CMK (cell line): ENCODE data around the gene ADGRB3.
"Not testable (repeated sequence)": the region's sequence is repeated elsewhere in the genome, so short reads cannot be mapped to it uniquely, and the experiment has no call there.

ENCODE experiments used
- DNase-seq: peaks from one replicate; pipeline ENCODE4 v3.0.0-alpha.2; 2010; ENCODE audit warnings: low read depth

The ADGRB3 gene

GRCh38 chr6:68790128-68790527 is 155.0 kb downstream of the ADGRB3 start:
- DNase-seq: not testable (repeated sequence)

GRCh38 chr6:68814976-68815375 is 179.9 kb downstream of the ADGRB3 start:
- DNase-seq: not testable (repeated sequence)

DNA sequence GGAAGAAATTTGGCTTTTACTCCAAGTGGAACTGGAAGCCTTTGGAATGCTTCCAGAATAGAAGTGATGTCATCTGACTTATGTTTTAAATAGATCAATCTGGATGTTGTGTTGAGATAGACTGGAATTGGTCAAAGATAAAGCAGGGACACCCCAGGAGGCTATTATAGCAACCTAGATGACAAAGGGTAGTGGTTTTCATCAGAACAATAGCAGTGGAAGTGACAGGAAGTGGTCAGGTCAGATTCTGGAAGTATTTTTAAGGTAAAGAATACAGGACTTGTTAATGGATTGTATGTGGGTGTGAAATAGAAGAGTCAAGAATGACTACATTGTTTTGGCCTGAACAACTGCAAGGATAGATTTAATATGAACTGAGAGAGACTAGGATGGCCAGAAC is 191.4 kb downstream of the ADGRB3 start:
- DNase-seq: no peak

GRCh38 chr6:68834551-68834950 is 199.5 kb downstream of the ADGRB3 start:
- no peak for DNase-seq

GRCh38 chr6:68838571-68838970 is 203.5 kb downstream of the ADGRB3 start:
- DNase-seq: no peak

- DNase-seq: no peak
These were observed 217.7 kb downstream of the ADGRB3 start for GRCh38 chr6:68852791-68853190.

- DNase-seq: no peak
These were observed 224.2 kb downstream of the ADGRB3 start for GRCh38 chr6:68859233-68859632.

DNA sequence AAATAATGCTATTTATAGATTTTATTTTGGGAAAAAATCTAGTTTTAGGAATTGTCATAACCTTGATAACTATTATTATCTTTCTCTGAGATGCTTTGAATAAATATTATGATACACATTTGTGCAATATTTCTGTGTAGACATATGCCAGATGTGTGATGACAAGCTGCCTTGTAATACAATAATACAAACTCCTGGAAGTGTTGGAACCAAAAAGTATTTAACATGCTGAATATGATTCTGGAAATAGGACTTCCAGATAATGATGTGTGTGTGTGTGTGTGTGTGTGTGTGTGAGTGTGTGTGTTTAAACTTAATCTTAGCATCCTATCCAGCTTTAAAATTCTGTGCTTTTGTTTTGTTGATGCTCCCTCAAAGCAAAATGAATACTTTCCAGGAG is 233.6 kb downstream of the ADGRB3 start:
- DNase-seq: no peak

DNA sequence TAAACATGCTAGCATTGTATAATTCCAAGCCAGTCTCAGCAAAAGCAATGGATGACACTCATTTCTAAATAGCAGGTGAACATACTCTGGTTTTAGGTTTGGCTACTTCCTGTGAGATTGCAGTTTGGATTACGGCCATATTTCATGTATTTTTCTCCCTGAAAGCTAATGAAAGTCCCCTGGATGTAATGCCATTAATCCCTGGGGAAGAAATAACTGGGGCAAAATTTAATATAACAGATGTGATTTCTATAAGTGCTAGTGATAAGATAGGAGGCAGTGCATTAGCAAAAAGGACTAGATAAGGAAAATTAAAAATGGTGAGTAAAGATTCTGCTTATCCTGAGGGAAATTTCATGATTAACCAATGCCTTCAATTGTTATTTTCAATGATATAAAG is 238.2 kb downstream of the ADGRB3 start:
- no peak for DNase-seq

DNA sequence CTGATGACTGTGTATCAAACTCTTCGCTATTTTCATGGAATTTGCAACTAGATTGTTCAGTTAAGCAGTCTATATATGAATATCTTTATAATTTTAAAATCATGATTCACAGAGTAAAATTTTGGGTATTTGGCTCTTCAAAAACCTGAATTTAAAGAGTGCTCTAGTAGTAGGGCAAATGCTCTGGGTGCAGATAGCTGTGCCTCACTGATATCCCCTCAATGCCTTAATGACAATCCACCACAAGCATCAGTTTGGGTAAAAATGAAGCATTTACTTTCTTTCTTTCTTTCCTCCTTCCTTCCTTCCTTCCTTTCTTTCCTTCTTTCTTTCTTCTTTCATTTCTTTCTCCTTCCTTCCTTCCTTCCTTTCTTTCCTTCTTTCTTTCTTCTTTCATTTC is 239.7 kb downstream of the ADGRB3 start:
- no peak for DNase-seq

DNA sequence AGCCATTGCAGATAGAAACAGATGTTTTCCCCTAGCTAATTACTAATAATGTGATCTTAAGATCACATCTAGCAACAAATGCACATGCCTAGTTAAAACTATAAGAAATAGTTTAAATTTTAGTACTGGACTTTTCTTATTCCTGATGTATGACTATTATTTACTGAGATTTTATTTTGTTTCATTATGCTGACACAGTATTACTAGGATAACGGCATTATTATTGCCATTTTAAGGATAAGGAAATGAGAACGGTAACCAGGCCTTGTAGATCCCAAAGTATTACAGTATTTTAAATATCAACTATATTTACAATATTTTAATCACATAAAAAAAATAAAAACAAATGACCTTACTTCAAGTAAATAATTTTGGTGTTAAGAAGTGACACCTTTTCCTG is 240.3 kb downstream of the ADGRB3 start:
- no peak for DNase-seq

GRCh38 chr6:68876792-68877493 is 241.9 kb downstream of the ADGRB3 start:
- no peak for DNase-seq

DNA sequence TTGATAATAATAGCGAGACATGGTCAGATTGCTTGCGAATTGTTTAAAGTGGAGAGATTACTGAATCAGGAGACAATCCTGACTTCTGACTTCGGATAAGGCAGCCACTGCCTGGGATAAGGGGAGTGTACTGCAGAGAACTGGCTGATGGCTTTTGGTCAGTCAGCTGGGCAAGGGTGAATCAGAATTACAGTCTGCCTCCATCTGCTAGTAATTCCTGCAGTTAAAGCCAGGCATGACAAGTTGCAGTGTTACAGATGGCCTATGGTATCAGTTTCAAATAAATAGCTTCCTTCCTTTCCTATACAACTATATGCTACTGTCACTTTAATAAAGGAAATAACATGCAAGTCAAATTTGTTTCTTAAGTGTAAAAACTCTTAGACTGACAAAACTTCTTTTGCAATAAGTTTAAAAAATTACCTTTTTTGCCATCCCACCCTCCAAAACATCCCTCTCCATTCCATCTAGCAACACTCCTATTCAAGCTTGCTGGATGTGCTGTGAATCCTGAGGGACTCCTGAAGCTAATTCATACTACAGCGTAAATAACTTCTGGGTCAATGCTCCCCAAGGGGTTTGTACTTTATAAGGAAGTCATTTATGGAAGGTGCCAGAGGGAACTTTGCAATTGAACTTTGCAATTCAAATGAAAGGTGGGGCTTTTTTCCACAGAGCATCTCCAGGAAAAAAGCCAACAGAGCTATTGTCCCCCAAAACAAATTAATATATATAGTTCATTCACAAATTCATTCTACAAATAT is 245.2 kb downstream of the ADGRB3 start:
- no peak for DNase-seq

GRCh38 chr6:68883325-68883724 is 248.2 kb downstream of the ADGRB3 start:
- DNase-seq: not testable (repeated sequence)

DNA sequence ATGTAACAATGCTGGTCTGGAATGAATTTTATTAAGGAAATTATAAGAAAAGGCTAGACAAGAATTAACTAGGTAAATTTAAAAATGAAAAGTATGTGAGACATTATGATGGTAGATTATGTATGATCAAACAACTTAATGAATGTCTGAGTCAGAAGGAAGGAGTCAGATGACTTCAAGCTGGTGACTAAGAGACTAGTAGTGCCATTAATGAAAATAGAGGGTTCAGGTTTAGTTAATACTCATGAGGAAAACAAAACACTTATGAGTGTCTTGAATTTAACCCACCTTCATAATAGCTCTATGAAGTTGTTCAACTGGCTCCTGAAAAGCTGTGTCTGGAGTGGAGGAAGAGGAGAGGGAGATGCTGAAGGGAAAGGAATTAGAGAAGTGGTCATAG is 256.3 kb downstream of the ADGRB3 start:
- DNase-seq: no peak

DNA sequence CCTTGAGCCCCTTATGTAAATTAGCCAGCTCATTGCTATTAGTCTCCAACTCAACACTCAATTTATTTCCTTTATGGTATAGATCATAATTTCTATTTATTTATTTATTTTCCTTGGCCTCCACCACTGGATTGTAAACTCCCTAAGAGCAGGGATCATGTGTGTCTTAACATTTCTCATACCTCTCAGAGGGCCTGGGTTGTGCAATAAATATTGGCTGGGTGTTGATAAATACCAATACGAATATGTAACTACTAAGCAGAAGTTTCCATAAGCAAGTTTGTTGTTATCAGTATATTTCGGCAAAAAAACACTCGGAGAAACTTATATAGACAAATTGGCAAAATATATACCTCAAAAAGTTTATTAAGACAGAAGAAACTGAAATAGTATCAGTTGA is 257.4 kb downstream of the ADGRB3 start:
- DNase-seq: no peak

DNA sequence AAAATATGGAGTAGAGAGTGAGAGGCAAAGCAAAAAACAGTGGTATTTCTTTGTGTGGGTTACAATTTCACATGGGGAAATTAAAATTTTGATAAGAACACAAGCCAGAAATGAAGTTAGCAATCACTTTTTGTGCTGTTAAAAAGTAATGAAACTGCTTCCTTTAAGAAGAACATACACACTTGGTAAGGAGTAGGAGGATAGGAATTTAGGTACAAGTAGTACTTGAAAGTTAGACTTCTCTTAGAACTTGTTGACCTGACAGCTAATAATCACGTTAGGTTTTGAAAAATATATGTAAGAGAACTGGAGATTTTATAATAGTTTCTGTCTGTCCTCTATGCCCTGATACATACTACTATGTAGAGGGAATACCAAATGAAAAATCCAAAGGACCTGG is 260.8 kb downstream of the ADGRB3 start:
- no peak for DNase-seq

DNA sequence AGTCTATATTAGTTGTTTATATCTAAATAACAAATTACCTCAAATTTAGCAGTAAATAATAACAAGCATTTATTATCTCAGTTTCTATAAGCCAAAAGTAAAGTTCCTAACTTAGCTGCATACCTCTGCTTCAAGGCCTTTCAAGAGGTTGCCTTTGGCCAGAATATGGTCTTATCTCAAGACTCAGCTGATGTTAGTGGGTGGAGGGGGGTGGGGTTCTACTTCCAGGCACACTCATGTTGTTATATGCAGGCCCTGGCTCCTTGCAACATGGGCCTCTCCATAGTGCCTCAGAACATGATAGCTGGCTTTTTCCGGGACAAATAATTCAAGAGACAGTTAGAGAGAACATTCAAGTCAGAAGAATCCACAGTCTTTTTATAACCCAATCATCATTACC is 266.0 kb downstream of the ADGRB3 start:
- peak; percentile 3 for DNase-seq

- DNase-seq: no peak
These were observed 276.3 kb downstream of the ADGRB3 start for GRCh38 chr6:68911334-68911733.

DNA sequence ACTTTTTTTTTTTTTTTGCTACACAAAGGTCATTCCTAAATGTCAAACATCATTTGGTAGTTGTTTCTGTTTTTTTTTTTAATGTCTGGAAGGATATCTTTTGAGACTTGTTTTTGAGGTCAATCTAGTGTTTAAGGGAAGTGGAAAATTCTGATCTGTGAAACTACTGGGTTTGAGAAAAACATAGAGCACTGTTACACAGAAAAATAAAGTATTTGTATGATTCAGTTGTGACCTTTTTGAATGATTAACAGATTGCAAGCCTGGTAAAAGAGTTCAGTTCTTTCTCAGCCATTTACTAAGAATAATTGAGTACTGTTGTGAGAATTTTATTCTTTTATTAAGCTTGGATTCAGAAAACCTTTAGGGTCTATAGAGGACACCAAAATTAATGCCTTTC is 276.7 kb downstream of the ADGRB3 start:
- no peak for DNase-seq

- not testable (repeated sequence) for DNase-seq
These were observed 277.7 kb downstream of the ADGRB3 start for GRCh38 chr6:68912805-68913204.

- DNase-seq: no peak
These were observed 280.5 kb downstream of the ADGRB3 start for GRCh38 chr6:68915586-68915985.

GRCh38 chr6:68919537-68919936 is 284.5 kb downstream of the ADGRB3 start:
- DNase-seq: no peak

DNA sequence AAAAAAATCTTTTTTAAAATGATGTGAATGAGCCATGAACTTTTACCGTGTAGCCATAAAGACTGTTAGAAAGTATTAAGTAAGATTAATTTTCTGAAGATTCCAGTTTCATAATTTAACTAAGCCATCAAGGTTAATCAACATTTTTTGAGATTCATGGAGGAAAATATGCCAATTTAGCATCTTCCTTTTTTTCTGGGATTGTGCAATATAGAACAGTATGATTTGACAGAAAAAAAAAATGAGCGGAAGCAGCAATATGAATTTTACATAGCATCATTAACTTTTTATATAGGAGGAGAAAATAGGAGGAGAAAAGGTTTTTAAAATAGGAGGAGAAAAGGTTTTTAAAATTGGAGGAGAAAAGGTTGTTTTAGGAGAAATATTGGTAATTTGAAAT is 306.3 kb downstream of the ADGRB3 start:
- no peak for DNase-seq
